HepG2 (cell line): ENCODE measurements around the gene ATP8B2. TPM values are rescaled to one million over a fixed set of nuclear protein-coding genes. Genes with fewer than 3 reads are reported as not detected.
A peak's percentile ranks its signal among the peaks of the same experiment; 100 is the strongest.

Experiments
- BCL6 ChIP-seq: IDR thresholded peaks from 2 replicates; pipeline ENCODE4 v1.6.1; 2016; ENCODE audit warnings: missing genetic modification reagents, missing compliant biosample characterization
- HDAC2 ChIP-seq: sonication (generic); formaldehyde crosslinking; IDR thresholded peaks from 2 replicates; pipeline ENCODE4 v1.4.0; 2020; ENCODE audit warnings: missing genetic modification reagents
- HNF1B ChIP-seq: sonication (generic); formaldehyde crosslinking; IDR thresholded peaks from 2 replicates; pipeline ENCODE4 v1.5.1; 2020; ENCODE audit warnings: mild to moderate bottlenecking, moderate library complexity, missing genetic modification reagents
- HNRNPL ChIP-seq: fragments of 200-400 bp; formaldehyde crosslinking; IDR thresholded peaks from 2 replicates; pipeline ENCODE4 v1.6.1; 2017; ENCODE audit warnings: mild to moderate bottlenecking, low read depth, low read length
- HOMEZ ChIP-seq: IDR thresholded peaks from 2 replicates; pipeline ENCODE4 v1.6.1; 2016; ENCODE audit warnings: low read depth
- JDP2 ChIP-seq: sonication (generic); formaldehyde crosslinking; IDR thresholded peaks from 2 replicates; pipeline ENCODE4 v1.8.1; 2022; ENCODE audit warnings: missing genetic modification reagents, borderline replicate concordance
- KLF6 ChIP-seq: IDR thresholded peaks from 2 replicates; pipeline ENCODE4 v1.8.0; 2016; ENCODE audit warnings: missing biosample characterization, missing genetic modification reagents
- MAZ ChIP-seq, 2 experiments: sonication (generic) in 1 of 2; formaldehyde crosslinking in 1 of 2; IDR thresholded peaks; 2 replicates each; pipeline versions ENCODE4 v1.5.0 to v1.6.1; 2012 to 2020; ENCODE audit warnings: low read depth in 2 of 2, mild to moderate bottlenecking in 2 of 2, borderline replicate concordance in 1 of 2, improper control_type of control experiment in 1 of 2, low read length in 1 of 2, missing genetic modification reagents in 1 of 2, moderate library complexity in 1 of 2
- NONO ChIP-seq, 2 experiments: fragments of 450-650 bp in 1 of 2; sonication (generic) in 1 of 2; formaldehyde crosslinking in 1 of 2; IDR thresholded peaks in 1 of 2; conservative IDR thresholded peaks in 1 of 2; 2 replicates each; pipeline versions ENCODE4 v1.6.1 to v1.8.0; 2017 to 2022; ENCODE audit warnings: mild to moderate bottlenecking in 1 of 2, missing genetic modification reagents in 1 of 2, moderate library complexity in 1 of 2
- SCMH1 ChIP-seq: sonication (generic); formaldehyde crosslinking; IDR thresholded peaks from 2 replicates; pipeline ENCODE4 v1.9.0; 2021; ENCODE audit warnings: missing genetic modification reagents, mild to moderate bottlenecking, borderline replicate concordance
- ZBTB25 ChIP-seq: IDR thresholded peaks from 2 replicates; pipeline ENCODE4 v1.6.1; 2018; ENCODE audit warnings: missing genetic modification reagents
- ZNF280B ChIP-seq: sonication (generic); formaldehyde crosslinking; IDR thresholded peaks from 2 replicates; pipeline ENCODE4 v1.5.0; 2020; ENCODE audit warnings: missing genetic modification reagents, mild to moderate bottlenecking, borderline replicate concordance
- ZNF331 ChIP-seq: sonication (generic); formaldehyde crosslinking; IDR thresholded peaks from 2 replicates; pipeline ENCODE4 v1.4.0; 2020; ENCODE audit warnings: missing genetic modification reagents
- polyA plus RNA-seq, 8 experiments: library from polyadenylated mRNA; depleted of rRNA in 3 of 8; stranded (reverse) in 7 of 8; unstranded in 1 of 8; fragments of >200 nt; fragmentation: Illumina TruSeq in 4 of 8; extraction: Trizol in 4 of 8; gene quantifications; 2 replicates each; pipeline versions ENCODE4 v1.2.1 to v1.2.3, GENCODE V29; 2011 to 2016; ENCODE audit warnings: low read depth in 4 of 8, missing spikeins in 1 of 8, mixed read lengths in 1 of 8; ENCODE audit not compliant: insufficient read depth in 1 of 8
- total RNA-seq, 5 experiments: library from RNA; depleted of rRNA; stranded (reverse); fragments of >200 nt; fragmentation: Illumina TruSeq; extraction: Trizol; gene quantifications; 2 replicates each; pipeline ENCODE4 v1.2.3, GENCODE V29; 2016; ENCODE audit warnings: low read depth in 1 of 5

The ATP8B2 gene
- total and polyA plus RNA-seq, 2 of the 13 experiments (the other 11 are each of a cell fraction or from before 2014, with no cell fraction given), result 20.4 to 39.3 TPM

- TF ChIP-seq HDAC2 (CRISPR knock-in tag) (peak; percentile 27; the same call in 1 of the 2 replicates), JDP2 (CRISPR knock-in tag) (no peak), SCMH1 (CRISPR knock-in tag) (no peak), ZNF331 (CRISPR knock-in tag) (peak; percentile 61; the same call in 1 of the 2 replicates), ZBTB25 (CRISPR knock-in tag) (peak; percentile 65; the same call in 1 of the 2 replicates), NONO (IDR thresholded peaks at IDR 0.05) (no peak), NONO (CRISPR knock-in tag; conservative IDR thresholded peaks at IDR 0.05) (peak; percentile 52; the same call in 1 of the 2 replicates), BCL6 (CRISPR knock-in tag) (peak; percentile 25; the same call in 1 of the 2 replicates), ZNF280B (CRISPR knock-in tag) (peak; percentile 23; the same call in 1 of the 2 replicates), HNF1B (0 out of 2 replicates have a peak, but pooled peaks have one; percentile 12), KLF6 (peak; percentile 68; the same call in 1 of the 2 replicates), HNRNPL (peak; percentile 94), MAZ (IDR thresholded peaks at IDR 0.05; ENCODE audit: borderline replicate concordance, low read depth, low read length) (peak; percentile 72), MAZ (CRISPR knock-in tag; IDR thresholded peaks at IDR 0.05; ENCODE audit: low read depth) (peak; percentile 67), HOMEZ (0 out of 2 replicates have a peak, but pooled peaks have one; percentile 33)
These were observed at the start of gene ATP8B2 (continued) for GRCh38 chr1:154324669-154325582.
